ENCODE results near the gene FBXW12.
"Not testable (repeated sequence)": the region's sequence is repeated elsewhere in the genome, so short reads cannot be mapped to it uniquely, and the experiment has no call there.

Gene FBXW12

DNA sequence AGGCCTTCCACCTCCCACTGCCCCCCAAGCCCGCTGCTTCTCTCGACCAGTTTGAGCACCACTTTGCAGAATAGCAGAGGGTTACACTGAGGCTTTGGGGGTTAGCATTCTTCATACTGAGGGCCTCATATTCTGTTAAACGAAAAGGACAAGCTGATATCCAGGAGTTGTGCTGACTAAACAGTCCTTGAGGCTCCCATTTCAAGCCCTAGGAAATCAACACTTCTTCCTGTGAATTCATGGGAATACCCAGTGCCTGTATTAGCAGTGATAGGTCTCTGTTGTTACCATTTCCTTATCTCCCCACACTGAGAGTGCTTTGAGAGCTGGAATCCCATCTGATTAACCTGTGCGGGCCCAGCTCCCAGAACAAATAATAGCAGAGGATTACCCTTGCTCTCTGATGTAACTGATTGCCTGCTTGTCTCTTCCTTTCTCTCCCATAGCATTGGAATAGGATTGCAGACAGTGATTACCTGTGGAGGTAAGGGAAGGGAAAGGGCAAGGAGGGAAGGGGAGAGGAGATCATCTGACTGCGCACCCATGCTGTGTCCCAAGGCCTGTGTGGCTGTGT lies 930 bp downstream of the FBXW12 start:
- DNase-seq, result no peak

- no peak for DNase-seq
Observed at GRCh38 chr3:48387634-48388033, 15.6 kb downstream of the FBXW12 start.

DNA sequence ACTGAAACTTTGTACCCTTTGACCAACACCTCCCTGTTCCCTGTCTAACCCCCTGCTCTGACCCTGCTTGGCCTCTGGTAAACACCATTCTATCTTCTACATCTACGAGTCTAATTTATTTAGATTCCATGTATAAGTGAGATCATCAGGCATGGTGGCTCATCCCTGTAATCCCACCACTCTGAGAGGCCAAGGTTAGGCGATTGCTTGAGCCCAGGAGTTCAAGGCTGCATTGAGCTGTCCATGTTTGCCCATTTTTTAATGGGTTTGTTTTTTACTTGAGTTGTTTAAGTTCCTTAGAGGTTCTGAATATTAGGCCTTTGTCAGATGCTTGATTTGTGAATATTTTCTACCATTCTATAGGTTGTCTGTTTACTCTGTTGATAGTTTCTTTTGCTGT lies 16.9 kb downstream of the FBXW12 start:
- no peak for DNase-seq

GRCh38 chr3:48394391-48394790 lies 22.4 kb downstream of the FBXW12 start:
- DNase-seq, result no peak

DNA sequence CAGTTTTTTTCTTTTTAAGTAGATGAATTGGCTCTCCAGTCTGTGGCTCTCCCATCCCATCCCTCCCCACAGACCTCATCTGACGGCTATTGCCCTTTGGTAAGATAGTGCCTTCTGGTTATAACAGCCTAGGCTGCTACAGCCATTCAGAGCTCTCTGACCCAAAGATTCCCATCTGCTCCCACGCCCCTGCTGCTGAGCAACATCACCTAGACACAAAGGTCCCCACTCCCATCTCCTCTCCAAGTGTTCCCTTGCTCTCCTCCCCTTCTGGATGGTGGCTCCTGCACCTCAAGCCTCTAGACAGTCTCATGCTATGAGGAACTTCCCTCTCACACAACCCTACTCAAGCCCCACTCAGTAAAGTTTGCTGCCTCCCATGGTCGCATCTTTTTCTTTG lies 23.7 kb downstream of the FBXW12 start:
- DNase-seq, result no peak

GRCh38 chr3:48397767-48398681 lies 26.0 kb downstream of the FBXW12 start:
- DNase-seq, result no peak

- no peak for DNase-seq
Observed at GRCh38 chr3:48398701-48399386, 26.8 kb downstream of the FBXW12 start.

DNA sequence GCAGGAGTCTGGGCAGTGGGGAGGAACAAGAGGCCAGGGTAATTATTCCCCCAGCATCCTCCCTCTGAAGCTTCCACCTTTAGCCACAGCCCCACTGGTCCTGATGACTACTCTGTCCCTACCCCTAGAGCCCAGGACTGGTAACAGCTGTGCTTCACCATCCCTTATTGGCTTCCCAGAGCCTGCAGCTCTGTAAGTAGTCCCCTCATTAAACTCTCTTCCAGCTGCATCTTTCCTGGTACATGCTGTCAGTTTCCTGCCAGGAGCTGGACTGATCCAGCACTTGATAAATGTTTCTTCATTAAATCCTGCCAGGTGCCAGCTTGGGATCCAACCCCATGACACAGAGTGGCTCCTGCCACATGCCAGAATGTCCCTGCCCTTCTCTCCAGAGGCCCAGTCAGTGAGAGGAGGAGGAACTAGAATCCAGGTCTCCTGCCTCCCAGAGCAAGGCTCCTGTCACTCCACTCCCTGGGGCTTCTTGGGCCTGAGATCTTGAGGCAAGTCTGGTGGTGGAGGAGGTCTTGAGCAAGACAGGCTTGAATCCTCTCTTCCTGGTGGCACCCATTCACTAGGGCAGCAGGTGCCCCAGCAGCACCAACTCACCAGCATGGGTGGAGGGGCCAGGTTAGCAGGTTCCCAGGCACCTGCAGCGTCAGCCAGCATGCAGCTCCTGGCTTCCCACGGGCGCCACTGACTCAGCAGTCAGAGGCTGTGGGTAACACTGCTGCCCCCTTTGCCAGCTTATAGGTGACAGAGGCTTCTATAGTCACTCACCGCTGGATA lies 27.6 kb downstream of the FBXW12 start:
- DNase-seq, result no peak

GRCh38 chr3:48400824-48401433 lies 28.9 kb downstream of the FBXW12 start:
- DNase-seq, result peak; percentile 78

DNA sequence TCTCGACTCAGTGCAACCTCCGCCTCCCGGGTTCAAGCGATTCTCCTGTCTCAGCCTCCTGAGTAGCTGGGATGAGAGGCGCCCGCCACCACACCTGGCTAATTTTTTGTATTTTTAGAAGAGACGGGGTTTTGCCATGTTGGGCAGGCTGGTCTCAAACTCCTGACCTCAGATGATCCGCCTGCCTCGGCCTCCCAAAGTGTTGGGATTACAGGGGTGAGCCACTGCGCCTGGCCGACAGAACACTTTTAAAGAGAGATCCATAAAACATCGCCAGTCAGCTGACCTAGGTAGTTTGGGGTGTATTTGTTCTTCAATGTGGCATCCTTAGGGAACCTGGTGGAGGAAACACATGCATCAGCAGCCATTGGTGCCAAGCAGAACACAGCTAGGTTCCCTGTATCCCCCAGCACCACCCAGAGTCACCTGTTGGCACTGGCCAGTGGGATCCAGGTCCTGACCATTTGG lies 29.4 kb downstream of the FBXW12 start:
- DNase-seq, result not testable (repeated sequence)

GRCh38 chr3:48402281-48402732 lies 30.3 kb downstream of the FBXW12 start:
- no peak for DNase-seq

DNA sequence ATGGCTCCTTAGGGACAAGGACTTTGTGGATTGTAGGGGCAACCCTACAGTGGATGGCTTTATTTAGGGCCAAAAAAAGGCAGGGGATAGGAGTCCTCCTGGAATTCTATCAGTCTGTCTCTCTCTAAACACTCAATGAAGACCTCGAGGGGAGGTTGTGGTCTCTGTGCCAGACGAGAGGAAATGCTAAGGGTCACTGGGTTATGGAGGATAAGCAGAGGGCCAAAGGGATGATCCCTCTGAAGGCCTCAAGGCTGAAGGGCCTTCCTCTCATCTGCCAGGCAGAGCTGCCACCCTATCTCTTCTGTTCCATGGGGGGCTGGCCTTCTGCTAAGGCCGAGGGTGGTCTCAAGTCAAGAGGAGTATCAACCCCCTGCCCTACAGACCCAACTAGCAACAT lies 30.9 kb downstream of the FBXW12 start:
- DNase-seq, result no peak

DNA sequence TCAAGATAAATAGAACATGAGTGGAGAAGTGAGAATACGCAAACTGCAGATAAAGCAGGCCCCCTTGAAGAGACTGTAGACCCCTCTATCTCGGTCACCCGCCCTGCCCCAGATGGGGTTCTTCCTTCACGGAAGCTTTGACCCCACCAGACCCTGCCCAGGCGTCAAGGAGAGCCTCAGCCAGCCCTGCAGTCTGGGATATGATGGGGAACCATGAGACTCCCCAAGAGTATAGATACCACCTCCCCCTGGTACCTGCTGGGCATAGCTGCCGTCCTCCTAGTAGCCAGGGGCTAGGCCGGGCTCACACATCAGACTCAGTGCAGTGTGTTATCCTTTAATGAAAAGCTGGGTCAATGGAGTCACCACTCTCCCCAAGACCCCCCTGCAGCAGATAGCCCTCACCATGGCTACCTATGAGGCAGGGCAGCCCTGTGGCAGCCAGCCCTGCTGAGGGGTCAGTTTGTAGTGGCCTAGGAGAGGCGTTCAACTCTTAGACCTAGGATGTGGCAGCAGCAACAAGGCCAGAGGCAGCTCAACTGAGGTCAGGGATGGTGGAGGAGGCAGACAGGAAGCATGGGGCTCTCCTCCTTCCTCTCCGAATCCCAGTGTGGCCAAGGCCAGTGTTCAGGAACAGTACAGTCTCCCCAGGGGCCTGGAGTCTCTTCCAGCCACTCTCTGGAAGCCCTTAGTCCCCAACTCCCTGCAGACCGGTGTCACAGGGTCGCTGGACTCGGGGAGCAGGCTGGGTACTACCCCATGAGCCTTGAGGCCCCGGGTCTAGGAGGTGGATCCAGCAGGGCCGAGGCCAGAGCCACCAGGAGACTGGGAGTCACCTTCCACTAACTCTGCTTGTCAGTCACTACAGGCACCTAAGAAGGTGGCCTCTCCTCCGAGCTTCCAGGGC lies 31.8 kb downstream of the FBXW12 start:
- no peak for DNase-seq

- DNase-seq, result no peak
Observed at GRCh38 chr3:48404440-48405342, 32.7 kb downstream of the FBXW12 start.

GRCh38 chr3:48405343-48405881 lies 33.4 kb downstream of the FBXW12 start:
- DNase-seq, result no peak

DNA sequence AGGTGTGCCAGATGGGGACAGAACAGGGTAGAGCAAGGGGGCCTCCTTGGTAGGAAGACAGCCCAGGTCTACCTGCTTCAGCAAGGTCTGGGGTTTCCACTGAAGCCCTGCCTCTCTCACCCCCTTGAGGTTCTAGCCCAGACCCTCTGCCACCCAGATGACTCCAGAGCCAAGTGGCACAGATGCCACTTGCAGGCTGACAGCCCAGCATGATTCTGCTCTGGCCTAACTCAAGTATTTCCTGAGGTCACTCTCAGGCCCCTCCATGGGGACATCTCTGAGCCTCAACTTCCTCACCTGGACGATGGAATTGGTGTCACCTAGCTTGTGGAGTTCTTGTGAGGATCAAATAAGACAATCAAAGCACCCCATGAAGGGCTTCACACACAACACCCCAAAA lies 34.0 kb downstream of the FBXW12 start:
- no peak for DNase-seq

- no peak for DNase-seq
Observed at GRCh38 chr3:48406443-48407431, 34.7 kb downstream of the FBXW12 start.

DNA sequence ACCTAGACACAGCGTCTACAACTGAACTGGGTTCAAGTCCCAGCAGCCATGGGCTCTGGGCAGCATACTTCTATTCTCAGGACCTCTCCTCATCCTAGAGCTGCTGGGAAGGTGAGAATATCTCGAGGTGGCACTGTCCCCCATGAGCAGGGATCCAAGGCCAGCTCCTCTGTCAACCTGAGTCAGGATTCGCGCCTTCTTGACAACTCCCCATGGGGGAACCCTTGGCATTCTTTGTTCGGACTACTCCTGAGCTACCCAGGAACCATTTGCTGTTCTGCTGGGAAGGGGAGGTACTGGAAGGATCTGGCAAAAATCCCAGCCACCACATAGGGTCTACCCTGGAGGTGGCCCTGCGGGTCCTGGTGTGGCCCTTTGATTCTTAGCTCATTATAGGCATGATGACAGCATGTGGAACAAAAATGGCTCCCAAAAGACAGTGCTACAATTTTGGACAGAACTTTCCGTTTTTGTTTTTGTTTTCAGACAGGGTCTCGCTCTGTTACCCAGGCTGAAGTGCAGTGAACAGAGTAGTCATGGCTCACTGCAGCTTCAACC lies 35.6 kb downstream of the FBXW12 start:
- no peak for DNase-seq

Data from hematopoietic multipotent progenitor cell treated with erythropoietin and hydrocortisone succinate and interleukin-3 and kit ligand, for 6 days (in vitro differentiated cells).